Lower leg skin (tissue), 4 donors: ENCODE measurements around the gene PSD4. TPM values are rescaled to one million over a fixed set of nuclear protein-coding genes. Genes with fewer than 3 reads are reported as not detected.

Source experiments
- DNase-seq, 2 donors: peaks; one replicate each; pipeline ENCODE4 v3.0.0-alpha.2; 2019; ENCODE audit warnings: low spot score in 2 of 2
- H3K4me3 ChIP-seq: fragments of 200-600 bp; sonication (generic); 2 replicates; pipeline ENCODE4 v1.5.1; 2017; ENCODE audit warnings: mild to moderate bottlenecking, low read depth; ENCODE audit not compliant: poor library complexity, severe bottlenecking
- CTCF ChIP-seq, 3 donors: fragments of 450-650 bp; IDR thresholded peaks; one replicate each; pipeline ENCODE4 v1.5.1; 2016; ENCODE audit warnings: antibody characterized with exemption in 3 of 3, mild to moderate bottlenecking in 3 of 3, moderate library complexity in 2 of 3
- POLR2A ChIP-seq, 2 donors: fragments of 450-650 bp; IDR thresholded peaks; one replicate each; pipeline ENCODE4 v1.6.1; 2016 to 2017; ENCODE audit warnings: antibody characterized with exemption in 2 of 2, mild to moderate bottlenecking in 1 of 2, moderate library complexity in 1 of 2
- WGBS, 2 donors: methylation state at CpG; one replicate each; pipeline ENCODE4 v1.1.5; 2018; 5-methylcytosine and 5-hydroxymethylcytosine counted together
- intact Hi-C: fragments of 100-400 bp; cut with DNase I; formaldehyde crosslinking; loops from one replicate; pipeline ENCODE4 v1.15.0; 2023; ENCODE audit warnings: low total_unique reads
- total RNA-seq, 4 donors: library from RNA; depleted of rRNA; stranded (reverse); fragments of >200 nt; gene quantifications; one replicate each; pipeline ENCODE4 v1.1.0, GENCODE V29; 2016

PSD4 gene
- total RNA-seq, 4 donors from 2014 or later = 58.1 to 99.2 (median 87.6) TPM

GRCh38 chr2:113150258-113150601 is 23.5 kb upstream of the PSD4 start:
- DNase-seq = no peak
- no peak overlapping the region for H3K4me3 ChIP-seq
- intact Hi-C loops = no loop called here
- WGBS, 2 donors = 86 to 93% methylated on average over 5 of the region's 5 CpGs
- no peak for TF ChIP-seq CTCF (IDR thresholded peaks at IDR 0.05)

DNA sequence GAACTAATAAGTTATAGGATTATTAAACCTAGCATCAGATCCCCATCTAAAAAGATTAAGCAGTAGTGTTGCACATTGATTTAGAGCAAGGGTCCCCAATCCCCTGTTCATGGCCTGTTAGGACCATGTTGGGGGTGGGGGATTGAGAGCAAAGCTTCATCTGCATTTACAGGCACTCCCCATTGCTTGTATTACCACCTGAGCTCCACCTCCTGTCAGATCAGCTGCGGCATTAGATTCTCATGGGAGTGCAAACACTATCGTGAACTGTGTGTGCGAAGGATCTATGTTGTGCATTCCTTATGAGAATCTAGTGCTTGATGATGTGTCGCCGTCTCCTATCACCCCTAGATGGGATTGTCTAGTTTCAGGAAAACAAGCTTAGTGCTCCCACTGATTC is 18.4 kb upstream of the PSD4 start:
- TF ChIP-seq POLR2A (IDR thresholded peaks at IDR 0.05) (no peak), CTCF (IDR thresholded peaks at IDR 0.05) (no peak)
- no peak for DNase-seq
- 95 to 97% methylated on average over 5 of the region's 5 CpGs for WGBS, 2 donors
- intact Hi-C loops = no loop called here
- H3K4me3 ChIP-seq = no peak overlapping the region

DNA sequence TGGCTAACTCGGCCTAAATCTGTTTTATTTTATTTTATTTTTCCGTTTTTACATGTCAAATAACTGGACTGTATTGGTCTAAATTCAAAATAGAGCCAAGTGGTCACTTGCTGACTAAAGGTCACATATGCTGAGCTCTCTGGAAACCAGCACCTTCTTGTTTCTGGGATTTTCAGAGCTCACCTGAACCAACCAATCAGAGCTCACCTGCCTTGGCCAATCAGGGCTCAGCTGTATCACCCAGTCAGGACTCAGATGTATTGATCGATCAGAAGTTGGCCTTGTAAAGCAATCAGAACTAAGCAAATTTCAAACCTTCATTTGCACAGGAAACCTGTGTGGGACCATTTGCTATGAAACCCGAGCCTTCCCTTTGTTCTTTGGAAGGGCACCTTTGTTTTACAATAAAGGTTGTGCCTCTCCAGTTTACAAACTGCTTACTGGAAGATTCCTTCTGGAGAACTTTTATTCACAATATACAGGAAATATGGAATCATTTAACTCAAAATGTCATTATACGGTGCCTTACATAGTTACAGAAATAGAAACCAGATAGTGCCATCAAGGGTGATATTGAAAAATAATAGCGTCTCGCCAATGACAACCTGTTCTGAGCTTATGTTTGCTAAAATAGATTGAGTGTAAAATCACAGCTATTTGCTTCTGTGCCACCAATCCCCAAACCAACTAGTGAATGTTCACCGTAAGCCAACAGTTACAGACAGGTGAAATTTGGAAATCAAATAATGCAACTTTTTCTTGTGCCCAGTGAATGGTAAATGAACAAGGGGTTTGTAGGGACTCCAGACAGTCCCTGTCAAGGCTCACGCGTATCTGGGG is 17.3 kb upstream of the PSD4 start:
- 34 to 40% methylated on average over 10 of the region's 10 CpGs for WGBS, 2 donors
- intact Hi-C loops = no loop called here
- no peak overlapping the region for H3K4me3 ChIP-seq
- no peak for DNase-seq
- TF ChIP-seq POLR2A (IDR thresholded peaks at IDR 0.05) = no peak
- TF ChIP-seq CTCF (IDR thresholded peaks at IDR 0.05) = no peak

DNA sequence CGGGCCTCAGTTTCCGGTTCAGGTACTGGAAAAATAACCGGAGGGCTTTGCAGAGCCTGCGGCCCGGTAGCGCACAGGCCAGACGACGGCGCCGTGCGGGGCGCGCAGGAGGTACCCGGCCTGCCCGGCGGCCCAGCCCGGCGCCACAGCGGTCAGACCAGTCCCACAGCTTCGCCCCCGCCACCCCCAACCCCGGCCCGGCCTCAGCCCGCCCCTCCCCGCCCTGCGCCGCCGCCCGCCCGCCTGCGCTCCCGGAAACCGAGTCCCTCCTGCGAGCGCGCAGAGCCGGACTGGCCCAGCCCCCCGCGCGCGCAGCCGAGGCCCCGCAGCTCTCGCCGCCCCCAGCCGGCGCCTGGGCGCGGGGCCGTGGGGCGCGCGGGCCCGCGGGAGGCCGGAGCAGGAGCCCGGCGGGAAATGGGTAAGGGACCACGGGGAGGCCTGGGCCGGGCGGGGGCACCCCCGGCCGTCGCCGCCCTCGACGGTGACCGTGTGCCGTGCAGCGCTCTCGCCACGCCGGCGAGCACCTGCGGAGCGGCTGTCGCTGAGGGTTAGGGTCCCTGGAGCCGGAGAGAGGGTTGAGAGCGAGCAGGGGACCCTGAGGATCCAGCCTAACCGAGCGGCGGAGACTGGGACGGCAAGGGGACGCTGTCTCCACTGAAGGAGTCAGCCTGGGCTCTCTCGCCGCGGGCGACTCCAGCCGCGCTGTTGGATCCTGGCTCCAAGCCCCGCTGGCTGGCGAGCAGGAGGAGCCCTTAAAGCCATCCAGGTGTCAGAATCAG is 16.5 kb upstream of the PSD4 start:
- 0 to 2% methylated on average over 17 to 32 of the region's 92 CpGs for WGBS, 2 donors
- TF ChIP-seq CTCF (IDR thresholded peaks at IDR 0.05) (no peak), POLR2A (IDR thresholded peaks at IDR 0.05) (no peak)
- intact Hi-C loops = no loop called here
- peak in 1 of 2 donors; percentile 83 for DNase-seq
- no peak overlapping the region for H3K4me3 ChIP-seq

DNA sequence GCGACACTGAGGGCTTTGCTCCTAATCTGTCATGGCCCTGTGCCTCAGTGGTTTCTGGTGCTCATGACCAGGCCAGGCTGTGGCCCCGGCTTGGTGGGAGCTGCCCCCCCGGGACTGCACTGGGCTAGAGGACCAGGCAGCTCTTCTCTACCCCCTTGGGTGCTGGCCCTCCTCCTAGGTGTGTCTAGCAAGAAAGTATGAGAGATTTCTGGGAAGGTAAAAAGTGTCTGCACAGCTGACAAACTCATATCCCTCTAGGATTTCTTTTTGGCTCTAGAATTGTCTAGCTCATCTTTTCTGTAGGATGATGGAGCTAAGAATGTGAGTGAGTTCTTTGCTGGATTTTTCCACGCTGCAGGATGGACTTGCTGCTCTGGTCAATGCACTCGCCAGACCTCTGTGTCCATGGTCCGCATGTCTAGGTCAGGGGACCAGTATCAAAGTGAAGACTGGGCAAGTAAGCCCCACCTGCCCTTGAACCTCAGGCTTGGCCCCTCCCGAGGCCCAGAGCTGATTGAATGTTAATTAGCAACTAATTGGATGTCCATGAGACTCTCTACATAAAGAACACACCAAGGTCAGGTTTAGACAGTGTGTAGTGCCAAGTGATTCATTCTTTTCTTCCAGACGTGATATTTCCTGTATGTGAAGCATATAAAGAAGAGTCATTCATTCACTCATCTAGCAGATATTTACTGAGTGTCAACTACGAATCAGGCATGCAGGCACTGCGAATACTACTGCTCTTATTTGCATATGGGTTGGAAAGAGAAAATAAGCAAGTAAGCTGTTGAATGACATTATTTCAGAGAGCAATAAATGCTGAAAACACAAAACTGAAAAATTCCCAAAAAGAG is 15.6 kb upstream of the PSD4 start:
- DNase-seq = peak in 1 of 2 donors; percentile 76
- TF ChIP-seq CTCF (IDR thresholded peaks at IDR 0.05) (no peak), POLR2A (IDR thresholded peaks at IDR 0.05) (no peak)
- H3K4me3 ChIP-seq = no peak overlapping the region
- 42 to 49% methylated on average over 9 to 10 of the region's 10 CpGs for WGBS, 2 donors
- intact Hi-C loops = no loop called here
